Panc1 (cell line): ENCODE data around the gene CTR9. TPM values are rescaled to one million over a fixed set of nuclear protein-coding genes. Genes with fewer than 3 reads are reported as not detected.

Experiments
- ATAC-seq: fragments of 200-7000 bp; cut with Tn5 transposase; 2 replicates; pipeline ENCODE4 v1.9.1; 2020; ENCODE audit warnings: mild to moderate bottlenecking, moderate library complexity
- BruUV-seq: library from RNA; stranded (reverse); fragments of 400-500 nt; replicated peaks from 2 replicates; lab custom pipeline; 2021; lab: Mats Ljungman, UMichigan
- CTCF ChIA-PET: fragments of 300-600 bp; sonication (Branson Sonifier 250); formaldehyde crosslinking; loops from one replicate; lab custom pipeline; 2022; ENCODE audit warnings: antibody characterized with exemption; lab: Charles Lee
- POLR2A ChIA-PET: fragments of 300-600 bp; sonication (Branson Sonifier 250); formaldehyde crosslinking; loops from one replicate; lab custom pipeline; 2022; ENCODE audit warnings: antibody characterized with exemption; lab: Charles Lee
- DNase-seq: peaks from one replicate; pipeline ENCODE4 v3.0.0-alpha.2; 2010; ENCODE audit warnings: low read depth, low spot score
- H3K27ac ChIP-seq: 2 replicates; pipeline ENCODE4 v1.5.1; 2011; ENCODE audit warnings: mild to moderate bottlenecking, low read length, inconsistent platforms
- H3K27me3 ChIP-seq: fragments of 200-500 bp; sonication (Bioruptor generic); 2 replicates; pipeline ENCODE4 v1.6.0; 2014; ENCODE audit warnings: low read length, inconsistent platforms; ENCODE audit not compliant: control insufficient read depth, insufficient read depth
- H3K36me3 ChIP-seq: fragments of 200-500 bp; sonication (Bioruptor generic); 2 replicates; pipeline ENCODE4 v1.5.1; 2014; ENCODE audit warnings: inconsistent platforms, mild to moderate bottlenecking, low read length, moderate library complexity; ENCODE audit not compliant: control insufficient read depth, insufficient read depth
- H3K4me1 ChIP-seq: 2 replicates; pipeline ENCODE4 v1.5.1; 2011; ENCODE audit warnings: inconsistent platforms, mild to moderate bottlenecking, low read length, moderate library complexity; ENCODE audit not compliant: control insufficient read depth, insufficient read depth
- H3K4me3 ChIP-seq, 2 experiments: 2 replicates each; pipeline ENCODE4 v1.5.1; 2011 to 2012; ENCODE audit warnings: low read depth in 2 of 2, low read length in 2 of 2, mild to moderate bottlenecking in 2 of 2, inconsistent platforms in 1 of 2, moderate library complexity in 1 of 2
- H3K9me3 ChIP-seq: fragments of 200-500 bp; sonication (Bioruptor generic); 2 replicates; pipeline ENCODE4 v1.5.1; 2014; ENCODE audit warnings: low read depth, mild to moderate bottlenecking, inconsistent platforms, low read length, moderate library complexity; ENCODE audit not compliant: control insufficient read depth, insufficient read depth
- POLR2AphosphoS5 ChIP-seq: IDR thresholded peaks from 2 replicates; pipeline ENCODE4 v1.6.1; 2012; ENCODE audit warnings: mild to moderate bottlenecking, low read depth, low read length, moderate library complexity
- SIN3A ChIP-seq: IDR thresholded peaks from 2 replicates; pipeline ENCODE4 v1.6.1; 2012; ENCODE audit warnings: low read depth, mild to moderate bottlenecking, low read length, moderate library complexity, borderline replicate concordance; ENCODE audit not compliant: insufficient read depth
- TCF7L2 ChIP-seq: IDR thresholded peaks from 2 replicates; pipeline ENCODE4 v1.6.1; 2011; ENCODE audit warnings: mild to moderate bottlenecking, low read depth, low read length, inconsistent platforms
- in situ Hi-C: cut with HindIII; loops from 2 replicates; pipeline ENCODE4 v1.10.0; 2016; ENCODE audit warnings: low sequenced_read_pairs, low pct_unique_long_range_greater_than_20kb
- intact Hi-C: fragments of 100-400 bp; cut with micrococcal nuclease; formaldehyde crosslinking; loops from one replicate; pipeline ENCODE4 v1.10.0; 2022; ENCODE audit not compliant: unreplicated experiment
- total RNA-seq: library from RNA; stranded (reverse); gene quantifications from one replicate; pipeline ENCODE4 v1.2.1, GENCODE V29; 2021; ENCODE audit not compliant: unreplicated experiment
- TF ChIP-seq, protein P1 (sequence below), 2 experiments: IDR thresholded peaks; 2 replicates each; pipeline ENCODE4 v1.6.1; 2011 to 2012; ENCODE audit warnings: low read depth in 2 of 2, control low read depth in 1 of 2, low read length in 1 of 2, mild to moderate bottlenecking in 1 of 2, moderate library complexity in 1 of 2; ENCODE audit not compliant: insufficient read depth in 1 of 2
- TF ChIP-seq, protein P2 (sequence below): fragments of 450-650 bp; IDR thresholded peaks from 2 replicates; pipeline ENCODE4 v1.5.1; 2017; ENCODE audit warnings: mild to moderate bottlenecking

Gene CTR9
- total RNA-seq, 1 experiment from 2014 or later = 60.1 TPM

DNA sequence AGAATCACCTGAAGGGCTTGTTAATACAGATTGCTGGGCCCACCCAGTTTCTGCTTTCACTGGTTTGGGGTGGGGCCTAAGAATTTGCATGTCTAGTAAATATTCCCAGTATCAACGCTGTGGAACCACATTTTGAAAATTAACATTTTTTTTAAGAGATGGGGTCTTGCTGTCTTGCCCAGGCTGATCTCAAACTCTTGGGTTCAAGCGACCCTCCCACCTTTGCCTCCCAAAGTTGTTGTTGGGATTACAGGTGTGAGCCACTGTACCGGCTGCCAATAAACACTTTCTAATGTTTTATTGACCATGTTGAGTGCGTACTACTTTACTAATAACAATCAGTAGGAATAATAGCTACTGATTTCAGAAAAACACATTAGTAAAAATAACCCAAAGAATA lies 55.2 kb downstream of the CTR9 start:
- BruUV-seq = no TSS peak
- no peaks in the 10 kb centered on the region for H3K9me3 ChIP-seq
- ChIA-PET POLR2A (interaction anchor here (0.7 kb wide), 1 partner anchor 107 kb away, joined by 3 read pairs; no protein-coding TSS in a partner anchor), CTCF (no interaction called here)
- intact Hi-C loops = loop anchor here (5.0 kb wide), 2 partner anchors 51 to 121 kb away; partner anchors contain the start of gene ZBED5
- ATAC-seq (no peak), DNase-seq (no peak)
- peak overlapping the region; percentile 96 for H3K27ac ChIP-seq
- H3K27me3 ChIP-seq = no peaks in the 10 kb centered on the region
- peaks cover 64% of the 10 kb centered on the region for H3K36me3 ChIP-seq
- no peak for TF ChIP-seq TCF7L2
- TF ChIP-seq, protein P1, sequence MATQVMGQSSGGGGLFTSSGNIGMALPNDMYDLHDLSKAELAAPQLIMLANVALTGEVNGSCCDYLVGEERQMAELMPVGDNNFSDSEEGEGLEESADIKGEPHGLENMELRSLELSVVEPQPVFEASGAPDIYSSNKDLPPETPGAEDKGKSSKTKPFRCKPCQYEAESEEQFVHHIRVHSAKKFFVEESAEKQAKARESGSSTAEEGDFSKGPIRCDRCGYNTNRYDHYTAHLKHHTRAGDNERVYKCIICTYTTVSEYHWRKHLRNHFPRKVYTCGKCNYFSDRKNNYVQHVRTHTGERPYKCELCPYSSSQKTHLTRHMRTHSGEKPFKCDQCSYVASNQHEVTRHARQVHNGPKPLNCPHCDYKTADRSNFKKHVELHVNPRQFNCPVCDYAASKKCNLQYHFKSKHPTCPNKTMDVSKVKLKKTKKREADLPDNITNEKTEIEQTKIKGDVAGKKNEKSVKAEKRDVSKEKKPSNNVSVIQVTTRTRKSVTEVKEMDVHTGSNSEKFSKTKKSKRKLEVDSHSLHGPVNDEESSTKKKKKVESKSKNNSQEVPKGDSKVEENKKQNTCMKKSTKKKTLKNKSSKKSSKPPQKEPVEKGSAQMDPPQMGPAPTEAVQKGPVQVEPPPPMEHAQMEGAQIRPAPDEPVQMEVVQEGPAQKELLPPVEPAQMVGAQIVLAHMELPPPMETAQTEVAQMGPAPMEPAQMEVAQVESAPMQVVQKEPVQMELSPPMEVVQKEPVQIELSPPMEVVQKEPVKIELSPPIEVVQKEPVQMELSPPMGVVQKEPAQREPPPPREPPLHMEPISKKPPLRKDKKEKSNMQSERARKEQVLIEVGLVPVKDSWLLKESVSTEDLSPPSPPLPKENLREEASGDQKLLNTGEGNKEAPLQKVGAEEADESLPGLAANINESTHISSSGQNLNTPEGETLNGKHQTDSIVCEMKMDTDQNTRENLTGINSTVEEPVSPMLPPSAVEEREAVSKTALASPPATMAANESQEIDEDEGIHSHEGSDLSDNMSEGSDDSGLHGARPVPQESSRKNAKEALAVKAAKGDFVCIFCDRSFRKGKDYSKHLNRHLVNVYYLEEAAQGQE (IDR thresholded peaks at IDR 0.05; ENCODE audit: insufficient read depth in 1 of 2, low read depth in 2 of 2, low read length in 1 of 2) = no peak
- TF ChIP-seq, protein P2, sequence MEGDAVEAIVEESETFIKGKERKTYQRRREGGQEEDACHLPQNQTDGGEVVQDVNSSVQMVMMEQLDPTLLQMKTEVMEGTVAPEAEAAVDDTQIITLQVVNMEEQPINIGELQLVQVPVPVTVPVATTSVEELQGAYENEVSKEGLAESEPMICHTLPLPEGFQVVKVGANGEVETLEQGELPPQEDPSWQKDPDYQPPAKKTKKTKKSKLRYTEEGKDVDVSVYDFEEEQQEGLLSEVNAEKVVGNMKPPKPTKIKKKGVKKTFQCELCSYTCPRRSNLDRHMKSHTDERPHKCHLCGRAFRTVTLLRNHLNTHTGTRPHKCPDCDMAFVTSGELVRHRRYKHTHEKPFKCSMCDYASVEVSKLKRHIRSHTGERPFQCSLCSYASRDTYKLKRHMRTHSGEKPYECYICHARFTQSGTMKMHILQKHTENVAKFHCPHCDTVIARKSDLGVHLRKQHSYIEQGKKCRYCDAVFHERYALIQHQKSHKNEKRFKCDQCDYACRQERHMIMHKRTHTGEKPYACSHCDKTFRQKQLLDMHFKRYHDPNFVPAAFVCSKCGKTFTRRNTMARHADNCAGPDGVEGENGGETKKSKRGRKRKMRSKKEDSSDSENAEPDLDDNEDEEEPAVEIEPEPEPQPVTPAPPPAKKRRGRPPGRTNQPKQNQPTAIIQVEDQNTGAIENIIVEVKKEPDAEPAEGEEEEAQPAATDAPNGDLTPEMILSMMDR = no peak
- no peak; the same call in 1 of the 2 replicates for TF ChIP-seq POLR2AphosphoS5
- TF ChIP-seq SIN3A = no peak
- H3K4me3 ChIP-seq = peak overlapping the region; percentile 83 to 86
- H3K4me1 ChIP-seq = peaks cover 54% of the 10 kb centered on the region
- in situ Hi-C loops = no loop called here

DNA sequence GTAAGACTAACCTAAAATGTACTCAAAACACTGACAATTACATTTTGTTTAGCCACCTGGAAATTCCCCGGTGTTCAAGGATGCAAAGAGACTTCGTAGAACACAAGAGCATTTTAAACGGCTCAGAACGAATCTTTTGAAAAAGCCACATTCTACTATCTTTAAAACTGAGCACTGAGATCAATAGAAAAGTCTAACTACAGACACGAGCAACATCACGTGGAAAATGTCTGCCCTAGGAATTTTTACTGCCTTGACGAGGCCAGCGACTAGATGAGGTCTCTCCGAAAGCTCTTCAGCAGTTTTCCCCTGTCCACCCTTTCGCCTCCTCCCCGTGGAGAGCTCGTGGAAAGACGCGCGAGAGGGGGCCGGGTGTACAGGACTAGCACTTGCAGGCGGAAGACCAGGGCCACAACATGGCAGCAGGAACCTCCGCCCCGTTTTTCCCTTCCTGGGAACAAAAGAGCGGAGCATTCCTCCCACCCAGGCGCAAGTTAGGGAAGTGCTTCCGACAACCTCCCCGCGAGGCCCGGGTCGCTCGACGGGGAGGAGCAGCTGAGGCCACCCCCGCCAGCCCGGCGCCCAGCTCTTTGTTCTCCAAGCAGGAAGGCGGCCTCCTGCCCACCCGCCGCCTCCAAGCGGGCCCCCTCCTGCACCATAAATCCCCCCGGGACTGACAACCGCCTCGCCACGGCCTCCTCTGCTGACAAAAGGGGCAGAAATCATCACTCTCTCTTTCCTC lies 56.6 kb downstream of the CTR9 start:
- no peaks in the 10 kb centered on the region for H3K9me3 ChIP-seq
- intact Hi-C loops = loop anchor here (5.0 kb wide), 2 partner anchors 50 to 120 kb away; partner anchors contain the start of gene ZBED5
- H3K4me3 ChIP-seq = peak overlapping the region; percentile 83 to 86
- ATAC-seq (peak; percentile 11), DNase-seq (no peak)
- H3K36me3 ChIP-seq = peaks cover 50% of the 10 kb centered on the region
- ChIA-PET CTCF (interaction anchor here (0.9 kb wide), 1 partner anchor 126 kb away, joined by 3 read pairs; no protein-coding TSS in a partner anchor), POLR2A (interaction anchor here (0.7 to 1.7 kb wide), 3 partner anchors 9 to 47 kb away, joined by 4 to 28 read pairs (median 8); no protein-coding TSS in a partner anchor)
- in situ Hi-C loops = no loop called here
- no TSS peak for BruUV-seq
- H3K27ac ChIP-seq = peak overlapping the region; percentile 96
- peaks cover 43% of the 10 kb centered on the region for H3K4me1 ChIP-seq
- H3K27me3 ChIP-seq = no peaks in the 10 kb centered on the region
- TF ChIP-seq, protein P1 (IDR thresholded peaks at IDR 0.05; ENCODE audit: insufficient read depth in 1 of 2, low read depth in 2 of 2, low read length in 1 of 2) = 0 out of 4 replicates have a peak, but pooled peaks of 1 of the 2 experiments have one; percentile 9
- peak; percentile 28; the same call in 1 of the 2 replicates for TF ChIP-seq POLR2AphosphoS5
- TF ChIP-seq, protein P2 = no peak
- TF ChIP-seq SIN3A = peak; percentile 62; the same call in 1 of the 2 replicates
- TF ChIP-seq TCF7L2 = no peak; the same call in none of the 2 replicates
